Measurements from ENCODE around the gene HORMAD2. TPM values are rescaled to one million over a fixed set of nuclear protein-coding genes. Genes with fewer than 3 reads are reported as not detected.
"Not testable (repeated sequence)": the region's sequence is repeated elsewhere in the genome, so short reads cannot be mapped to it uniquely, and the experiment has no call there.

The HORMAD2 gene
- total RNA-seq, 1 donor from 2014 or later: not detected

DNA sequence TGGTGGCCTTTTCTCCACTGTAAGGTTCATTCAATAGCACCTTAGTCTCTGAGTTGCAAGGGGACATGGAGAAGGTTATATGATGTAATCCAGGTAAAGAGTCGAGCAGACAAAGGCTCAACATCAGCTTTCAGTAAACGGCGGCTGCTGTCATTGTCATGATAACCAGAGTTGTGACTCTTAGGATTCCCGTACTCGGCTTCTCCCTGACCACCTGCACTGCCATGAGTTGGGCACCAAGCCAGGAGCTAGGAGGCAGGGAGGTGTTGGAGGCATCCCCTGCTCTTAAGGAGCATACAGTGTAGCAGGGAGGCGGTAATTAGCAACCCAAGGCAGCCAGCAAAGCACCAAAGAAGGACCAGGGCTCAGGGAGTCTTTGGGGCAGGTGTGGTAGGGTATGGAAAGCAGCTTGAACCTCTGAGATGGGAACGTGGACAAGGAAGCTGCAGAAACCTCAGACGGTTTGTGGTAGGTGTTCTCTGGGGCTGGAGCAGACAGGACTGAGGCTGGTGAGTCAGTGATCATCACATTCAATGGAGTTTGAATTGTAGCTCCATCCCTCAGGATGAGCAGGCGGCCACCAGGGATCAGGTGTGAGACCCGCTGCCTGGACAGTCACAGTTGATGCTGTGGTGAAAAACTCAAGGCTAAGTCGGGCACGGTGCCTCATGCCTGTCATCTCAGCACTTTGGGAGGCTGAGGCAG is 134.6 kb downstream of the HORMAD2 start:
- TF ChIP-seq, protein P1, sequence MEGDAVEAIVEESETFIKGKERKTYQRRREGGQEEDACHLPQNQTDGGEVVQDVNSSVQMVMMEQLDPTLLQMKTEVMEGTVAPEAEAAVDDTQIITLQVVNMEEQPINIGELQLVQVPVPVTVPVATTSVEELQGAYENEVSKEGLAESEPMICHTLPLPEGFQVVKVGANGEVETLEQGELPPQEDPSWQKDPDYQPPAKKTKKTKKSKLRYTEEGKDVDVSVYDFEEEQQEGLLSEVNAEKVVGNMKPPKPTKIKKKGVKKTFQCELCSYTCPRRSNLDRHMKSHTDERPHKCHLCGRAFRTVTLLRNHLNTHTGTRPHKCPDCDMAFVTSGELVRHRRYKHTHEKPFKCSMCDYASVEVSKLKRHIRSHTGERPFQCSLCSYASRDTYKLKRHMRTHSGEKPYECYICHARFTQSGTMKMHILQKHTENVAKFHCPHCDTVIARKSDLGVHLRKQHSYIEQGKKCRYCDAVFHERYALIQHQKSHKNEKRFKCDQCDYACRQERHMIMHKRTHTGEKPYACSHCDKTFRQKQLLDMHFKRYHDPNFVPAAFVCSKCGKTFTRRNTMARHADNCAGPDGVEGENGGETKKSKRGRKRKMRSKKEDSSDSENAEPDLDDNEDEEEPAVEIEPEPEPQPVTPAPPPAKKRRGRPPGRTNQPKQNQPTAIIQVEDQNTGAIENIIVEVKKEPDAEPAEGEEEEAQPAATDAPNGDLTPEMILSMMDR (IDR thresholded peaks at IDR 0.05): no peak
- H3K36me3 ChIP-seq: no peaks in the 10 kb centered on the region
- H3K27ac ChIP-seq: no peak overlapping the region
- DNase-seq (ENCODE audit: low spot score in 2 of 2): no peak
- H3K27me3 ChIP-seq: no peaks in the 10 kb centered on the region
- H3K4me3 ChIP-seq: no peak overlapping the region
- H3K9me3 ChIP-seq: no peaks in the 10 kb centered on the region
- intact Hi-C loops (cut with DNase I): no loop called here
- peaks cover 3 to 15% of the 10 kb centered on the region in 2 donors for H3K4me1 ChIP-seq

DNA sequence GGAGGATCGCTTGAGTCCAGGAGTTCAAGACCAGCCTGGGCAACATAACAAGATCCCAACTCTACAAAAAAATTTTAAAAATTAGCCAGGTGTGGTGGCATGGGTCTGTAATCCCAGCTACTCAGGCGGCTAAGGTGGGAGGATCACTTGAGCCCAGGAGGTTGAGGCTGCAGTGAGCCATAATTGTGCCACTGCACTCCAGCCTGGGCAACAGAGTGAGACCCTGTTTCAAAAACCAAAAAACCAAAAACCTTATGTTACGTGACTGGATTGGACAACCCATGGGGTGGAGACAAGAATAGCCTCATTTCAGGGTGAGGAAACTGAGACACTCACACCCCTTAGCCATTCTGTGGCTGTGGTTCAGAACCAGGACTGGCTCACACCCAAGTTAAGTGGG is 136.0 kb downstream of the HORMAD2 start:
- H3K27ac ChIP-seq; H3K36me3 ChIP-seq; DNase-seq (ENCODE audit: low spot score in 2 of 2); H3K4me3 ChIP-seq; H3K27me3 ChIP-seq; intact Hi-C loops (cut with DNase I); H3K9me3 ChIP-seq: not testable (repeated sequence)
- H3K4me1 ChIP-seq: peaks cover 3 to 15% of the 10 kb centered on the region in 2 donors

DNA sequence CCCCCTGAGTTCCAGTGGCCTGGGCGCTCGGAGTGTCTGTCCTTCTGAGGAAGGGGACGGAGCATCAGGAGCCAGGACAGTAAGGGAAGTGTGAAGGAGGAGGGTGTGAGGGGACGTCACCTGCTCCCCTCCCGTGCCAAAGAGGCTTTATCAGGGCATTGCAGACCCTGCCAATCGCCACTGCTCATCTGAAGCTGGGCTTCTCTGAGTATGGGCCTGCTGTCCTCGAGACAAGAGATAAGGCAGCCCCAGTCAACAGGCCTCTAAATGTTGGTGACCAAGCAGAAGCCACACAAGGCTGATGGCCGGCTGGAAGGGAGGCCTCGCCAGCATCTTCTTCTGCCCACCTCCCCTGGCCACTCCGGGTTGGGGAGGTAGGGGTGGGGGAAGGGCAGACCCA is 136.4 kb downstream of the HORMAD2 start:
- Histone ChIP-seq H3K36me3 (no peaks in the 10 kb centered on the region), H3K27me3 (no peaks in the 10 kb centered on the region), H3K4me1 (peaks cover 3 to 15% of the 10 kb centered on the region in 2 donors), H3K9me3 (no peaks in the 10 kb centered on the region), H3K27ac (no peak overlapping the region), H3K4me3 (no peak overlapping the region)
- intact Hi-C loops (cut with DNase I): no loop called here
- no peak for DNase-seq (ENCODE audit: low spot score in 2 of 2)
- TF ChIP-seq, protein P1 (IDR thresholded peaks at IDR 0.05): no peak

DNA sequence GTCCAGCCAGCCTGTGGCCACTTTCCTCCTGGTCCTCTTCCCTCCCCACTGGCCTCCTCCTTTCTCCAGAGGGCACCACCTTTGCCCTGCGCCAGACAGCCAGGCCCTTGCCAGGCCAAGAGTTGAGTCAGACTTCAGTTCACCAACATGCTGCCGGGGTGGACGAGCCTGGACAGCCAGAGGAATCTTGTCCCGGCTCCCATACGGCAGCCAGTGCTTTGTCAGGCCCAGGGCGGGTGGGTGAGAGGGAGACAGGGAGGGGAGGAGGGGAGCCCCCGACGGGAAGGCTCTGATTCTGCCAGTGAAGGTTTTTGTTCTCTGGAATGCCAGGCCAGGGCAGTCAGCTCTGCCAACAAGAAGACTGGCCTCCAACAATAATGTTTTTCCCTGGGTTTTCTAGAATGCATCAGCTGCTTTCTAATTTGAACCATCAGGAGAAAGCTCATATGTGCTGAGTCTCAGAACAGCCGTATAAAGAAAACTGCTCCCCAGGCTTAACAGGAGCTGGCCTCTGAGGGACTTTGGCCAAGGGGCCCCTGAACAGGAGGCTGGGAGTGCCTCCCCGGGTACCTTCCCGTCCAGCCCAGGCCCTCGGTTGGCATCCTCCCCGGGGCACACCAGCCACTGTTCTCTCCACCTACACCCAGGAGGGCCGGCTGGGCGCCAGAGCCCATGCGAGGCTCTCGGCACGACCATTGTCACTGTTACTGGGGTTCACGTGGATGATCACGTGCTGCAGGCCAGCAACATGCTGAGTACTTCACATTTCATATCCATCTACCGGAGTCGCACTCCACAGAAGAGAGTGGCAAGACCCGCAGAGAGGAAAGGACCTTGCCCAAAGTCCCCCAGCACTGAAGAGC is 137.7 kb downstream of the HORMAD2 start:
- DNase-seq (ENCODE audit: low spot score in 2 of 2): peak in 1 of 2 donors; percentile 79
- Histone ChIP-seq H3K4me3 (peak overlapping the region in 1 of 2 donors; percentile 40), H3K36me3 (no peaks in the 10 kb centered on the region), H3K27me3 (no peaks in the 10 kb centered on the region), H3K9me3 (no peaks in the 10 kb centered on the region), H3K27ac (peak overlapping the region; percentile 62 to 84), H3K4me1 (peaks cover 3 to 8% of the 10 kb centered on the region in 2 donors)
- TF ChIP-seq, protein P1 (IDR thresholded peaks at IDR 0.05): no peak
- intact Hi-C loops (cut with DNase I): no loop called here

DNA sequence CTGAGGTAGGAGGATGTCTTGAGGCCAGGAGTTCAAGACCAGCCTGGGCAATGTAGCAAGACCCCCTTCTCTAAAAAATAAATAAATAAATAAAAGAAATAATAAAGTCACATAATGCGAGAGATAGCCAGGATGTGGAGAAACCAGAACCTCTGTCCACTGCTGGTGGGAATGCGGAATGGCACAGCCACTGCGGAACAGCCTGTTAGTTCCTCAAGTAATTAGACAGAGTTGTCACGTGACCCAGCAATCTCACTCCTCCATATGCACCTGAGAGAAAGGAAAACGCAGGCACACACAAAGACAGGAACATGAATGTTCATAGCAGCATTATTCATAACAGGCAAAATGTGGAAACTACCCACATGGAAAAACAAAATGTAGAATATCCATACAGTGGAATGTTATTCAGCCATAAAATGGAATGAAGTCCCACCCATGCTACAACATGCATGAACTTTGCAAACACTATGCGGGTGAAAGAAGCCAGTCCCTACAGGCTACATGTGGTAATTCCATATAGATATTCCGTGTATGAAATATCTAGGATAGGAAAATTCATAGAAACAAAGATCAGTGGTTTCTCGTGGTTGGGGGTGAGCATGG is 138.9 kb downstream of the HORMAD2 start:
- Histone ChIP-seq H3K27ac (no peak overlapping the region), H3K27me3 (no peaks in the 10 kb centered on the region), H3K4me3 (no peak overlapping the region), H3K4me1 (peaks cover 3 to 8% of the 10 kb centered on the region in 2 donors), H3K36me3 (no peaks in the 10 kb centered on the region), H3K9me3 (no peaks in the 10 kb centered on the region)
- intact Hi-C loops (cut with DNase I): no loop called here
- no peak for DNase-seq (ENCODE audit: low spot score in 2 of 2)
- TF ChIP-seq, protein P1 (IDR thresholded peaks at IDR 0.05): no peak
